Measurements from ENCODE around the gene DIS3L2. TPM values are rescaled to one million over a fixed set of nuclear protein-coding genes. Genes with fewer than 3 reads are reported as not detected.

DIS3L2 gene
- total RNA-seq, 2 experiments from 2014 or later: 20.2 to 20.6 TPM

DNA sequence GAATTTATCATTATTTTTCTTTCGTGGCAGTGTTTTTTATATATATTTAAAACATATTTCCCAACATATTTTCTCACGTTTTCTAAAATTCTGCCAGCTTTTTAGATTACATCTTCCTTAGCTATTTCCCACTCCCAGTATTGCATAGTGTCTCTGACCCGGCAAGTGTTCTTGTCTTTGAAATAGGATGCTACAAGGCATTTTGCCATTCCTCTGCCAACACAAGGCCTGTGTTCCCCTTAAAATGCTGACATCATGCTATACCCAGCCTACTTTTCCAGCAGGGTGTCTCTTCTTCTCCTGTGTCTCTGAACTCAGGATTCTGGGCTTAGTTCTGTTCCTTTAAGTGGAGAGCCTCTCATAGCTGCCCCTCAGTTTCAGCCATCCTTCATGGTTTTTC lies 115.2 kb downstream of the DIS3L2 start:
- Histone ChIP-seq H3K4me1 (ENCODE audit: insufficient read depth, low read length, poor library complexity, severe bottlenecking) (peaks cover 2% of the 10 kb centered on the region), H4K20me1 (ENCODE audit: insufficient read depth, low read length) (no peaks in the 10 kb centered on the region), H3K4me2 (ENCODE audit: low read length) (no peak overlapping the region), H3K27ac (ENCODE audit: low read depth, low read length, poor library complexity, severe bottlenecking) (no peak overlapping the region), H3K9me2 (ENCODE audit: insufficient read depth, low read length) (no peaks in the 10 kb centered on the region), H3K4me3 (ENCODE audit: low read depth, low read length, poor library complexity, severe bottlenecking) (no peak overlapping the region), H3K79me2 (ENCODE audit: insufficient read depth, low read depth, low read length) (no peaks in the 10 kb centered on the region), H3K9me3 (ENCODE audit: low read length) (no peaks in the 10 kb centered on the region), H2AFZ (ENCODE audit: low read length) (no peak overlapping the region), H3K36me3 (ENCODE audit: insufficient read depth, low read length) (no peaks in the 10 kb centered on the region)
- BruUV-seq (replicated peaks): no TSS peak
- TF ChIP-seq, protein P1, sequence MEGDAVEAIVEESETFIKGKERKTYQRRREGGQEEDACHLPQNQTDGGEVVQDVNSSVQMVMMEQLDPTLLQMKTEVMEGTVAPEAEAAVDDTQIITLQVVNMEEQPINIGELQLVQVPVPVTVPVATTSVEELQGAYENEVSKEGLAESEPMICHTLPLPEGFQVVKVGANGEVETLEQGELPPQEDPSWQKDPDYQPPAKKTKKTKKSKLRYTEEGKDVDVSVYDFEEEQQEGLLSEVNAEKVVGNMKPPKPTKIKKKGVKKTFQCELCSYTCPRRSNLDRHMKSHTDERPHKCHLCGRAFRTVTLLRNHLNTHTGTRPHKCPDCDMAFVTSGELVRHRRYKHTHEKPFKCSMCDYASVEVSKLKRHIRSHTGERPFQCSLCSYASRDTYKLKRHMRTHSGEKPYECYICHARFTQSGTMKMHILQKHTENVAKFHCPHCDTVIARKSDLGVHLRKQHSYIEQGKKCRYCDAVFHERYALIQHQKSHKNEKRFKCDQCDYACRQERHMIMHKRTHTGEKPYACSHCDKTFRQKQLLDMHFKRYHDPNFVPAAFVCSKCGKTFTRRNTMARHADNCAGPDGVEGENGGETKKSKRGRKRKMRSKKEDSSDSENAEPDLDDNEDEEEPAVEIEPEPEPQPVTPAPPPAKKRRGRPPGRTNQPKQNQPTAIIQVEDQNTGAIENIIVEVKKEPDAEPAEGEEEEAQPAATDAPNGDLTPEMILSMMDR (conservative IDR thresholded peaks at IDR 0.05; ENCODE audit: low read length): no peak
- TF ChIP-seq EZH2phosphoT487 (IDR thresholded peaks at IDR 0.05; ENCODE audit: borderline replicate concordance, low read depth, low read length): no peak
- intact Hi-C loops (cut with micrococcal nuclease; ENCODE audit: unreplicated experiment): no loop called here
- ChIA-PET POLR2A (interaction anchor here (1.0 kb wide), 1 partner anchor 116 kb away, joined by 3 read pairs; no protein-coding TSS in a partner anchor), CTCF (ENCODE audit: unreplicated experiment) (no interaction called here)
- DNase-seq (ENCODE audit: low spot score): no peak

GRCh38 chr2:232085164-232085563 lies 123.7 kb downstream of the DIS3L2 start:
- Histone ChIP-seq H3K9me2 (ENCODE audit: insufficient read depth, low read length) (no peaks in the 10 kb centered on the region), H4K20me1 (ENCODE audit: insufficient read depth, low read length) (no peaks in the 10 kb centered on the region), H3K27ac (ENCODE audit: low read depth, low read length, poor library complexity, severe bottlenecking) (no peak overlapping the region), H3K4me3 (ENCODE audit: low read depth, low read length, poor library complexity, severe bottlenecking) (no peak overlapping the region), H3K79me2 (ENCODE audit: insufficient read depth, low read depth, low read length) (no peaks in the 10 kb centered on the region), H3K4me1 (ENCODE audit: insufficient read depth, low read length, poor library complexity, severe bottlenecking) (no peaks in the 10 kb centered on the region), H3K9me3 (ENCODE audit: low read length) (0 out of 2 replicates have a peak, but pooled peaks cover 11% of the 10 kb centered on the region), H3K36me3 (ENCODE audit: insufficient read depth, low read length) (no peaks in the 10 kb centered on the region), H3K4me2 (ENCODE audit: low read length) (no peak overlapping the region), H2AFZ (ENCODE audit: low read length) (no peak overlapping the region)
- intact Hi-C loops (cut with micrococcal nuclease; ENCODE audit: unreplicated experiment): no loop called here
- DNase-seq (ENCODE audit: low spot score): no peak
- CTCF ChIA-PET (ENCODE audit: unreplicated experiment): no interaction called here
- TF ChIP-seq, protein P1 (conservative IDR thresholded peaks at IDR 0.05; ENCODE audit: low read length): no peak
- no peak for TF ChIP-seq EZH2phosphoT487 (IDR thresholded peaks at IDR 0.05; ENCODE audit: borderline replicate concordance, low read depth, low read length)
- no TSS peak for BruUV-seq (replicated peaks)
- POLR2A ChIA-PET: no interaction called here

GRCh38 chr2:232085826-232086425 lies 124.4 kb downstream of the DIS3L2 start:
- Histone ChIP-seq H3K4me2 (ENCODE audit: low read length) (no peak overlapping the region), H3K9me3 (ENCODE audit: low read length) (0 out of 2 replicates have a peak, but pooled peaks cover 11% of the 10 kb centered on the region), H4K20me1 (ENCODE audit: insufficient read depth, low read length) (no peaks in the 10 kb centered on the region), H3K4me3 (ENCODE audit: low read depth, low read length, poor library complexity, severe bottlenecking) (no peak overlapping the region), H3K9me2 (ENCODE audit: insufficient read depth, low read length) (no peaks in the 10 kb centered on the region), H3K27ac (ENCODE audit: low read depth, low read length, poor library complexity, severe bottlenecking) (no peak overlapping the region), H3K79me2 (ENCODE audit: insufficient read depth, low read depth, low read length) (no peaks in the 10 kb centered on the region), H3K4me1 (ENCODE audit: insufficient read depth, low read length, poor library complexity, severe bottlenecking) (no peaks in the 10 kb centered on the region), H3K36me3 (ENCODE audit: insufficient read depth, low read length) (no peaks in the 10 kb centered on the region), H2AFZ (ENCODE audit: low read length) (no peak overlapping the region)
- no peak for TF ChIP-seq EZH2phosphoT487 (IDR thresholded peaks at IDR 0.05; ENCODE audit: borderline replicate concordance, low read depth, low read length)
- TF ChIP-seq, protein P1 (conservative IDR thresholded peaks at IDR 0.05; ENCODE audit: low read length): no peak
- CTCF ChIA-PET (ENCODE audit: unreplicated experiment): no interaction called here
- no peak for DNase-seq (ENCODE audit: low spot score)
- intact Hi-C loops (cut with micrococcal nuclease; ENCODE audit: unreplicated experiment): no loop called here
- POLR2A ChIA-PET: no interaction called here
- no TSS peak for BruUV-seq (replicated peaks)

All from OCI-LY7 (cell line).